IMR-90 (cell line): Measurements from ENCODE around the gene SMAP1. TPM values are rescaled to one million over a fixed set of nuclear protein-coding genes. Genes with fewer than 3 reads are reported as not detected.

ENCODE experiments used
- ATAC-seq: fragments of 200-7000 bp; cut with Tn5 transposase; 2 replicates; pipeline ENCODE4 v1.9.1; 2020; ENCODE audit warnings: low read depth, mild to moderate bottlenecking, moderate library complexity
- BruUV-seq: library from RNA; stranded (reverse); fragments of 400-500 nt; replicated peaks from 2 replicates; lab custom pipeline; 2021; lab: Mats Ljungman, UMichigan
- CTCF ChIA-PET: fragments of 300-600 bp; formaldehyde crosslinking; extraction: SDS; loops from one replicate; lab custom pipeline; 2021; ENCODE audit warnings: antibody characterized with exemption; lab: Yijun Ruan, JAX
- POLR2A ChIA-PET: fragments of 300-600 bp; sonication (Branson Sonifier 250); formaldehyde crosslinking; loops from one replicate; lab custom pipeline; 2022; ENCODE audit warnings: antibody characterized with exemption; ENCODE audit not compliant: unreplicated experiment; lab: Charles Lee
- DNase-seq: peaks from one replicate; pipeline ENCODE4 v3.0.0; 2013
- H2AFZ ChIP-seq: replicated peaks from 2 replicates; pipeline ENCODE3; 2013; ENCODE audit warnings: low read length, mild to moderate bottlenecking; ENCODE audit not compliant: poor library complexity
- H2AK5ac ChIP-seq: 2 replicates; pipeline ENCODE4 v1.6.1; 2013; ENCODE audit warnings: low read depth, low read length, inconsistent platforms
- H2AK9ac ChIP-seq: replicated peaks from 2 replicates; pipeline ENCODE3; 2013; ENCODE audit warnings: mild to moderate bottlenecking, low read depth, low read length, moderate library complexity; ENCODE audit not compliant: poor library complexity
- H2BK120ac ChIP-seq: 2 replicates; pipeline ENCODE4 v1.6.1; 2013; ENCODE audit warnings: low read depth, low read length, inconsistent platforms
- H2BK15ac ChIP-seq: 3 replicates; pipeline ENCODE4 v1.6.1; 2013; ENCODE audit warnings: low read depth, low read length, inconsistent platforms
- H2BK20ac ChIP-seq: 2 replicates; pipeline ENCODE4 v1.6.1; 2013; ENCODE audit warnings: low read depth, mild to moderate bottlenecking, inconsistent platforms, low read length, moderate library complexity
- H2BK5ac ChIP-seq: 2 replicates; pipeline ENCODE4 v1.6.1; 2013; ENCODE audit warnings: mild to moderate bottlenecking, low read depth, low read length, inconsistent platforms; ENCODE audit not compliant: poor library complexity, severe bottlenecking
- H3K14ac ChIP-seq: replicated peaks from 2 replicates; pipeline ENCODE4 v1.6.1; 2013; ENCODE audit warnings: low read depth, low read length, inconsistent platforms
- H3K18ac ChIP-seq: 2 replicates; pipeline ENCODE4 v1.6.1; 2013; ENCODE audit warnings: low read depth, low read length, control low read depth
- H3K23ac ChIP-seq: 2 replicates; pipeline ENCODE4 v1.6.1; 2013; ENCODE audit warnings: low read depth, low read length, inconsistent platforms
- H3K27ac ChIP-seq: 2 replicates; pipeline ENCODE4 v1.5.1; 2013; ENCODE audit warnings: mild to moderate bottlenecking, control low read depth, low read length; ENCODE audit not compliant: insufficient read depth
- H3K27me3 ChIP-seq: 2 replicates; pipeline ENCODE4 v1.6.1; 2013; ENCODE audit warnings: low read length; ENCODE audit not compliant: control insufficient read depth, insufficient read depth
- H3K36me3 ChIP-seq: 2 replicates; pipeline ENCODE4 v1.6.1; 2013; ENCODE audit warnings: low read length, mixed read lengths; ENCODE audit not compliant: control insufficient read depth, insufficient read depth
- H3K4ac ChIP-seq: 2 replicates; pipeline ENCODE4 v1.6.1; 2013; ENCODE audit warnings: low read depth, low read length, inconsistent platforms
- H3K4me1 ChIP-seq: 2 replicates; pipeline ENCODE4 v1.6.1; 2013; ENCODE audit warnings: low read length, mixed read lengths; ENCODE audit not compliant: control insufficient read depth, insufficient read depth
- H3K4me2 ChIP-seq: 2 replicates; pipeline ENCODE4 v1.6.1; 2013; ENCODE audit warnings: low read depth, mild to moderate bottlenecking, control low read depth, low read length, moderate library complexity
- H3K4me3 ChIP-seq: 2 replicates; pipeline ENCODE4 v1.5.1; 2013; ENCODE audit warnings: low read depth, mild to moderate bottlenecking, control low read depth, low read length, moderate library complexity; ENCODE audit not compliant: insufficient read depth
- H3K56ac ChIP-seq: 2 replicates; pipeline ENCODE4 v1.6.1; 2013; ENCODE audit warnings: low read length, inconsistent platforms; ENCODE audit not compliant: insufficient read depth; ENCODE audit errors: extremely low read depth
- H3K79me1 ChIP-seq, 2 experiments: 2 replicates each; pipeline ENCODE4 v1.6.1; 2013; ENCODE audit warnings: low read length in 2 of 2, inconsistent platforms in 1 of 2, low read depth in 1 of 2
- H3K9ac ChIP-seq: 2 replicates; pipeline ENCODE4 v1.6.1; 2013; ENCODE audit warnings: low read depth, low read length, control low read depth
- H3K9me1 ChIP-seq: 2 replicates; pipeline ENCODE4 v1.6.1; 2013; ENCODE audit warnings: low read length, inconsistent platforms; ENCODE audit not compliant: insufficient read depth
- H3K9me3 ChIP-seq: 2 replicates; pipeline ENCODE4 v1.6.1; 2013; ENCODE audit warnings: low read length; ENCODE audit not compliant: control insufficient read depth, insufficient read depth
- H4K20me1 ChIP-seq: 2 replicates; pipeline ENCODE4 v1.6.1; 2013; ENCODE audit warnings: low read length, inconsistent platforms; ENCODE audit not compliant: insufficient read depth
- H4K5ac ChIP-seq: 2 replicates; pipeline ENCODE4 v1.6.1; 2013; ENCODE audit warnings: mild to moderate bottlenecking, low read depth, low read length, control low read depth
- H4K8ac ChIP-seq, 2 experiments: 2 replicates each; pipeline ENCODE4 v1.6.1; 2013; ENCODE audit warnings: low read depth in 2 of 2, low read length in 2 of 2, control low read depth in 1 of 2, inconsistent platforms in 1 of 2
- H4K91ac ChIP-seq: 2 replicates; pipeline ENCODE4 v1.6.1; 2013; ENCODE audit warnings: low read depth, low read length, inconsistent platforms; ENCODE audit not compliant: insufficient read depth
- BHLHE40 ChIP-seq: fragments of 150-350 bp; IDR thresholded peaks from 2 replicates; pipeline ENCODE4 v1.6.1; 2016; ENCODE audit warnings: mild to moderate bottlenecking, low read depth, low read length
- CTCF ChIP-seq: conservative IDR thresholded peaks from 2 replicates; pipeline ENCODE4 v1.5.1; 2012; ENCODE audit warnings: mild to moderate bottlenecking, low read depth, low read length, improper control_type of control experiment
- ELK1 ChIP-seq: fragments of 150-350 bp; IDR thresholded peaks from 2 replicates; pipeline ENCODE4 v1.6.1; 2016; ENCODE audit warnings: low read depth, mild to moderate bottlenecking, low read length, moderate library complexity, borderline replicate concordance
- FOS ChIP-seq: fragments of 150-350 bp; IDR thresholded peaks from 2 replicates; pipeline ENCODE4 v1.6.1; 2016; ENCODE audit warnings: low read depth, low read length
- MAFK ChIP-seq: IDR thresholded peaks from 2 replicates; pipeline ENCODE4 v1.6.1; 2012; ENCODE audit warnings: low read depth, low read length, improper control_type of control experiment
- MAZ ChIP-seq: IDR thresholded peaks from 2 replicates; pipeline ENCODE4 v1.6.1; 2012; ENCODE audit warnings: low read depth, mild to moderate bottlenecking, low read length, improper control_type of control experiment, moderate library complexity, borderline replicate concordance
- NFE2L2 ChIP-seq: fragments of 150-350 bp; IDR thresholded peaks from 2 replicates; pipeline ENCODE4 v1.6.1; 2016; ENCODE audit warnings: low read depth, mild to moderate bottlenecking, low read length
- RAD21 ChIP-seq: IDR thresholded peaks from 2 replicates; pipeline ENCODE4 v1.6.1; 2012; ENCODE audit warnings: low read length, improper control_type of control experiment
- RCOR1 ChIP-seq: IDR thresholded peaks from 2 replicates; pipeline ENCODE4 v1.6.1; 2012; ENCODE audit warnings: mild to moderate bottlenecking, low read length, improper control_type of control experiment; ENCODE audit not compliant: insufficient replicate concordance
- RFX5 ChIP-seq: IDR thresholded peaks from 2 replicates; pipeline ENCODE4 v1.8.0; 2012; ENCODE audit warnings: low read depth, mild to moderate bottlenecking, low read length, moderate library complexity
- WGBS, 2 experiments: methylation state at CpG; one replicate each; pipeline versions ENCODE4 v1.1.5 to v1.1.7; 2013; ENCODE audit warnings: missing lambda C conversion rate in 2 of 2; ENCODE audit not compliant: insufficient read length in 1 of 2; ENCODE audit errors: extremely low coverage in 2 of 2; 5-methylcytosine and 5-hydroxymethylcytosine counted together
- dilution Hi-C: fragments of 300-500 bp; cut with HindIII; formaldehyde crosslinking; loops from one replicate; pipeline ENCODE4 v1.14.3; 2018; ENCODE audit warnings: low sequenced_read_pairs; ENCODE audit not compliant: unreplicated experiment
- in situ Hi-C: fragments of 300-500 bp; cut with MboI; formaldehyde crosslinking; loops from 3 replicates; pipeline ENCODE4 v1.14.3; 2019; ENCODE audit warnings: low sequenced_read_pairs, inconsistent platforms, mixed read lengths
- intact Hi-C: fragments of 100-400 bp; cut with micrococcal nuclease; formaldehyde crosslinking; loops from 2 replicates; pipeline ENCODE4 v1.10.0; 2022
- polyA plus RNA-seq, 3 experiments: library from polyadenylated mRNA; depleted of rRNA; stranded (reverse); fragments of >200 nt; gene quantifications; 2 replicates each; pipeline ENCODE4 v1.2.3, GENCODE V29; 2012; ENCODE audit warnings: low replicate concordance in 1 of 3
- total RNA-seq: library from RNA; depleted of rRNA; stranded (reverse); fragments of >200 nt; gene quantifications from 2 replicates; pipeline ENCODE4 v1.2.3, GENCODE V29; 2012

SMAP1 gene
- total and polyA plus RNA-seq, 2 of the 4 experiments (the other 2 are of a cell fraction) = 14.8 to 16.7 TPM

- Histone ChIP-seq H3K4me2 (no peak overlapping the region), H3K18ac (no peak overlapping the region), H3K4me3 (no peak overlapping the region), H4K8ac (no peak overlapping the region), H2AK5ac (no peak overlapping the region), H2AFZ (no peak overlapping the region), H4K20me1 (peaks cover 13% of the 10 kb centered on the region), H2BK5ac (no peak overlapping the region), H3K9me3 (no peaks in the 10 kb centered on the region), H3K27me3 (no peaks in the 10 kb centered on the region), H3K56ac (no peak overlapping the region), H2BK20ac (no peak overlapping the region), H2AK9ac (no peak overlapping the region), H4K91ac (no peak overlapping the region), H3K9ac (no peak overlapping the region), H3K9me1 (peaks cover 6% of the 10 kb centered on the region; the same call in 1 of the 2 replicates), H3K36me3 (no peaks in the 10 kb centered on the region), H3K79me1 (peaks cover 13 to 38% of the 10 kb centered on the region in 2 experiments), H2BK120ac (no peak overlapping the region), H3K27ac (no peak overlapping the region), H3K23ac (no peak overlapping the region), H2BK15ac (no peak overlapping the region), H3K4ac (no peak overlapping the region), H3K4me1 (peaks cover 2% of the 10 kb centered on the region; the same call in 1 of the 2 replicates), H4K5ac (no peak overlapping the region), H3K14ac (no peak overlapping the region)
- DNase-seq = no peak
- TF ChIP-seq MAFK (no peak), MAZ (no peak), FOS (no peak), RFX5 (no peak), ELK1 (no peak), BHLHE40 (no peak), RCOR1 (no peak), NFE2L2 (no peak), RAD21 (no peak), CTCF (no peak)
- intact Hi-C loops = no loop called here
- POLR2A ChIA-PET = no interaction called here
- no peak for ATAC-seq
- no CpG with 5 or more reads among the region's 3 CpGs for WGBS, 2 experiments
- in situ Hi-C loops = loop anchor here (25.0 kb wide), 2 partner anchors 364 to 464 kb away; partner anchors contain the start of gene COL9A1
- no TSS peak for BruUV-seq
- dilution Hi-C loops = no loop called here
- CTCF ChIA-PET = no interaction called here
These were observed 8.1 kb downstream of the SMAP1 start for GRCh38 chr6:70675822-70676221.
